ENCODE measurements around the gene CHN2. TPM values are rescaled to one million over a fixed set of nuclear protein-coding genes. Genes with fewer than 3 reads are reported as not detected.

Gene CHN2
- total RNA-seq, 1 donor from 2014 or later, result 6.6 TPM

DNA sequence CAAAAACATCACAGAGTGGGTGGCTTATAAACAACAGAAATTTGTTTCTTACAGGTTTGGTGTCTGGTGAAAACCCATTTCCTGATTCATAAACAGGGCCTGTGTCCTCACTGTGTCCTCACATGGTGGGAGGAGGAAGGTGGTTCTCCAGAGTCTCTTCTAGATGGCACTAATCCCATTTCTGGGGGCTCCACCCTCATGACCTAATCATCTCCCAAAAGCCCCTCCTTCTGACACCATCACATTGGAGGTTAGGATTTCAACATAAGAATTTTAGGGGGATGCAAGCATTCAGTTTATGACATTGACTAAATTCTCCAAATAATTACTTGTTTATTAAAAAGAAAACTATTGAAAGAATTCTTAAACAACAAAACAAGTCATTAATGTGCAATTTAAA lies 116.0 kb downstream of the CHN2 start:
- Histone ChIP-seq H3K4me2 (no peak overlapping the region), H3K79me2 (ENCODE audit: low read depth) (no peaks in the 10 kb centered on the region), H3K4me3 (no peak overlapping the region), H3K27ac (no peak overlapping the region), H3K27me3 (no peaks in the 10 kb centered on the region), H3K36me3 (no peaks in the 10 kb centered on the region), H2AFZ (replicated peaks) (no peak overlapping the region), H3F3A (ENCODE audit: low read depth) (no peaks in the 10 kb centered on the region), H3K9ac (no peak overlapping the region), H3K4me1 (no peaks in the 10 kb centered on the region), H4K20me1 (ENCODE audit: low read depth) (no peaks in the 10 kb centered on the region), H3K9me3 (ENCODE audit: low read depth) (no peaks in the 10 kb centered on the region)
- TF ChIP-seq, protein P1, sequence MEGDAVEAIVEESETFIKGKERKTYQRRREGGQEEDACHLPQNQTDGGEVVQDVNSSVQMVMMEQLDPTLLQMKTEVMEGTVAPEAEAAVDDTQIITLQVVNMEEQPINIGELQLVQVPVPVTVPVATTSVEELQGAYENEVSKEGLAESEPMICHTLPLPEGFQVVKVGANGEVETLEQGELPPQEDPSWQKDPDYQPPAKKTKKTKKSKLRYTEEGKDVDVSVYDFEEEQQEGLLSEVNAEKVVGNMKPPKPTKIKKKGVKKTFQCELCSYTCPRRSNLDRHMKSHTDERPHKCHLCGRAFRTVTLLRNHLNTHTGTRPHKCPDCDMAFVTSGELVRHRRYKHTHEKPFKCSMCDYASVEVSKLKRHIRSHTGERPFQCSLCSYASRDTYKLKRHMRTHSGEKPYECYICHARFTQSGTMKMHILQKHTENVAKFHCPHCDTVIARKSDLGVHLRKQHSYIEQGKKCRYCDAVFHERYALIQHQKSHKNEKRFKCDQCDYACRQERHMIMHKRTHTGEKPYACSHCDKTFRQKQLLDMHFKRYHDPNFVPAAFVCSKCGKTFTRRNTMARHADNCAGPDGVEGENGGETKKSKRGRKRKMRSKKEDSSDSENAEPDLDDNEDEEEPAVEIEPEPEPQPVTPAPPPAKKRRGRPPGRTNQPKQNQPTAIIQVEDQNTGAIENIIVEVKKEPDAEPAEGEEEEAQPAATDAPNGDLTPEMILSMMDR (IDR thresholded peaks at IDR 0.05), result no peak
- TF ChIP-seq EZH2phosphoT487 (IDR thresholded peaks at IDR 0.05), result no peak
- H3K4me1 Mint-ChIP-seq, result peaks cover 5% of the 10 kb centered on the region
- no peak overlapping the region for H3K4me3 Mint-ChIP-seq
- peaks cover 2% of the 10 kb centered on the region for H3K9me3 Mint-ChIP-seq
- no peak for DNase-seq (ENCODE audit: low spot score)
- no peaks in the 10 kb centered on the region for H3K36me3 Mint-ChIP-seq
- no peaks in the 10 kb centered on the region for H3K27me3 Mint-ChIP-seq (ENCODE audit: insufficient read depth, low read depth)
- no peak overlapping the region for H3K27ac Mint-ChIP-seq

DNA sequence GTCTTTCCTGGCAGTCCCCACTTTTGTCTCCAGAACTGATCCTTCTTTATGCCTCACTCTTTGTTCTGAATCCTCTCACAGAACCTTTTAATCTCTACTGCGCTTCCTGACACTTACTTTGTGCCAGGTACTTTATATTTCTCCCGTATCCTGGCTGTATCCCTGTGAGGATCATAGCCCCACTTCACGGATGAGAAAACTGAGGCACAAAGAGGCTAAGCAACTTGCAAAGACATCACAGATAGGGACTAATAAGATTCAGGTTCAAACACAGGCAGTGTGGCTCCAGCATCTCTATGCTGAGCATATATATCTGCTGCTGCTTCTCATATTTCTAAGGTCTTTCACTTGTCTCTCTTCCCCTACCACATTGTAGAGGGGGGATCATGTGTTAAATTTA lies 116.7 kb downstream of the CHN2 start:
- Histone ChIP-seq H3K27me3 (no peaks in the 10 kb centered on the region), H3K79me2 (ENCODE audit: low read depth) (no peaks in the 10 kb centered on the region), H3K4me3 (no peak overlapping the region), H3K4me1 (no peaks in the 10 kb centered on the region), H3K9ac (no peak overlapping the region), H3K36me3 (no peaks in the 10 kb centered on the region), H3F3A (ENCODE audit: low read depth) (no peaks in the 10 kb centered on the region), H3K4me2 (no peak overlapping the region), H4K20me1 (ENCODE audit: low read depth) (no peaks in the 10 kb centered on the region), H3K27ac (no peak overlapping the region), H2AFZ (replicated peaks) (no peak overlapping the region), H3K9me3 (ENCODE audit: low read depth) (no peaks in the 10 kb centered on the region)
- DNase-seq (ENCODE audit: low spot score), result no peak
- Mint-ChIP-seq H3K9me3 (peaks cover 2% of the 10 kb centered on the region), H3K27ac (no peak overlapping the region), H3K27me3 (ENCODE audit: insufficient read depth, low read depth) (no peaks in the 10 kb centered on the region), H3K4me1 (peaks cover under 1% of the 10 kb centered on the region), H3K36me3 (no peaks in the 10 kb centered on the region), H3K4me3 (no peak overlapping the region)
- TF ChIP-seq EZH2phosphoT487 (IDR thresholded peaks at IDR 0.05) (no peak), EZH2 (IDR thresholded peaks at IDR 0.05) (no peak)
- TF ChIP-seq, protein P1 (IDR thresholded peaks at IDR 0.05), result no peak

DNA sequence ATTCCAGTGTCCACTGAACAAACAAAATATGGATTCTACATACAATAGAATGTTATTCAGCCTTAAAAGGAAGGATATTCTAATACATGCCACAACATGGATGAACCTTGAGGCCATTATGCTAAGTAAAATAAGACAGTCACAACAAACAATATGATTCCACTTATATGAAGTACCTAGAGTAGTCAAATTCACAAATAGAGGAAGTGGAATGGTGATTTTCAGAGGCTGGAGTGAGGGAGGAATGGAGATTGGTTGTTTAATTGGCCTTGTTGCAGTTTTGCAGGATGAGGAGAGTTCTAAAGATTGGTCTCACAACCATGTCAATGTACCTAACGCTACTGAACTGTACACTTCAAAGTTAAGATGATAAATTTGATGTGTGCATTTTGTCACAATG lies 119.6 kb downstream of the CHN2 start:
- no peak overlapping the region for H3K4me3 ChIP-seq
- no peaks in the 10 kb centered on the region for H3K27me3 Mint-ChIP-seq (ENCODE audit: insufficient read depth, low read depth)
- no peak for DNase-seq (ENCODE audit: low spot score)
- peaks cover 5% of the 10 kb centered on the region for H3K4me1 Mint-ChIP-seq
- H3K79me2 ChIP-seq (ENCODE audit: low read depth), result no peaks in the 10 kb centered on the region
- H3K36me3 ChIP-seq, result no peaks in the 10 kb centered on the region
- H2AFZ ChIP-seq (replicated peaks), result no peak overlapping the region
- H4K20me1 ChIP-seq (ENCODE audit: low read depth), result no peaks in the 10 kb centered on the region
- no peaks in the 10 kb centered on the region for H3K9me3 Mint-ChIP-seq
- H3K27me3 ChIP-seq, result no peaks in the 10 kb centered on the region
- no peak overlapping the region for H3K27ac Mint-ChIP-seq
- TF ChIP-seq EZH2phosphoT487 (IDR thresholded peaks at IDR 0.05) (no peak), EZH2 (IDR thresholded peaks at IDR 0.05) (no peak)
- TF ChIP-seq, protein P1 (IDR thresholded peaks at IDR 0.05), result no peak
- H3K4me2 ChIP-seq, result no peak overlapping the region
- no peak overlapping the region for H3K9ac ChIP-seq
- H3K4me1 ChIP-seq, result no peaks in the 10 kb centered on the region
- no peak overlapping the region for H3K4me3 Mint-ChIP-seq
- H3K36me3 Mint-ChIP-seq, result no peaks in the 10 kb centered on the region
- no peaks in the 10 kb centered on the region for H3F3A ChIP-seq (ENCODE audit: low read depth)
- H3K27ac ChIP-seq, result no peak overlapping the region
- no peaks in the 10 kb centered on the region for H3K9me3 ChIP-seq (ENCODE audit: low read depth)
